LNCAP (cell line): ENCODE results near the gene BCKDHB.

Experiments
- CTCF ChIP-seq: fragments of 450-650 bp; IDR thresholded peaks from 2 replicates; pipeline ENCODE4 v1.5.1; 2017; ENCODE audit warnings: mild to moderate bottlenecking

BCKDHB gene

GRCh38 chr6:80348263-80348662, 241.8 kb downstream of the BCKDHB start:
- no peak for TF ChIP-seq CTCF

GRCh38 chr6:80356000-80356399, 249.5 kb downstream of the BCKDHB start:
- no peak for TF ChIP-seq CTCF

GRCh38 chr6:80356545-80356944, 250.1 kb downstream of the BCKDHB start:
- TF ChIP-seq CTCF = no peak

GRCh38 chr6:80357081-80357480, 250.6 kb downstream of the BCKDHB start:
- TF ChIP-seq CTCF = no peak

- no peak for TF ChIP-seq CTCF
Observed at GRCh38 chr6:80357674-80358073, 251.2 kb downstream of the BCKDHB start.

- TF ChIP-seq CTCF = no peak
Observed at GRCh38 chr6:80363501-80364122, 257.1 kb downstream of the BCKDHB start.

- no peak for TF ChIP-seq CTCF
Observed at GRCh38 chr6:80364149-80364548, 257.7 kb downstream of the BCKDHB start.

GRCh38 chr6:80366051-80366450, 259.6 kb downstream of the BCKDHB start:
- TF ChIP-seq CTCF = no peak
